ENCODE results near the gene R3HDM2. TPM values are rescaled to one million over a fixed set of nuclear protein-coding genes. Genes with fewer than 3 reads are reported as not detected.
A peak's percentile ranks its signal among the peaks of the same experiment; 100 is the strongest.

Gene R3HDM2
- total RNA-seq, 2 experiments from 2014 or later: 25.8 to 47.2 TPM

- Histone ChIP-seq H3K79me2 (ENCODE audit: insufficient read depth, low read depth, low read length) (no peaks in the 10 kb centered on the region), H3K4me2 (ENCODE audit: low read length) (peak overlapping the region; percentile 63), H3K4me3 (ENCODE audit: low read depth, low read length, poor library complexity, severe bottlenecking) (peak overlapping the region; percentile 30), H3K9me3 (ENCODE audit: low read length) (no peaks in the 10 kb centered on the region), H3K27ac (ENCODE audit: low read depth, low read length, poor library complexity, severe bottlenecking) (peak overlapping the region; percentile 37), H2AFZ (ENCODE audit: low read length) (peak overlapping the region; percentile 38; the same call in 1 of the 2 replicates), H3K4me1 (ENCODE audit: insufficient read depth, low read length, poor library complexity, severe bottlenecking) (peaks cover 16% of the 10 kb centered on the region), H3K36me3 (ENCODE audit: insufficient read depth, low read length) (peaks cover 39% of the 10 kb centered on the region), H3K9me2 (ENCODE audit: insufficient read depth, low read length) (no peaks in the 10 kb centered on the region), H4K20me1 (ENCODE audit: insufficient read depth, low read length) (no peaks in the 10 kb centered on the region)
- intact Hi-C loops (cut with micrococcal nuclease; ENCODE audit: unreplicated experiment): no loop called here
- CTCF ChIA-PET (ENCODE audit: unreplicated experiment): no interaction called here
- BruUV-seq (replicated peaks): no TSS peak
- no peak for TF ChIP-seq EZH2phosphoT487 (IDR thresholded peaks at IDR 0.05; ENCODE audit: borderline replicate concordance, low read depth, low read length)
- TF ChIP-seq CTCF (conservative IDR thresholded peaks at IDR 0.05; ENCODE audit: low read length): no peak
- POLR2A ChIA-PET: interaction anchor here (0.8 kb wide), 1 partner anchor 12 kb away, joined by 6 read pairs; no protein-coding TSS in a partner anchor
- peak; percentile 69 for DNase-seq (ENCODE audit: low spot score)
These were observed 150.4 kb downstream of the R3HDM2 start for GRCh38 chr12:57280211-57281062.

- ChIA-PET POLR2A (interaction anchor here (0.6 kb wide), 1 partner anchor 23 kb away, joined by 3 read pairs; no protein-coding TSS in a partner anchor), CTCF (ENCODE audit: unreplicated experiment) (no interaction called here)
- peaks cover 16% of the 10 kb centered on the region for H3K4me1 ChIP-seq (ENCODE audit: insufficient read depth, low read length, poor library complexity, severe bottlenecking)
- H2AFZ ChIP-seq (ENCODE audit: low read length): no peak overlapping the region
- no peak overlapping the region for H3K4me3 ChIP-seq (ENCODE audit: low read depth, low read length, poor library complexity, severe bottlenecking)
- H3K36me3 ChIP-seq (ENCODE audit: insufficient read depth, low read length): peaks cover 41% of the 10 kb centered on the region
- no peaks in the 10 kb centered on the region for H3K9me2 ChIP-seq (ENCODE audit: insufficient read depth, low read length)
- H4K20me1 ChIP-seq (ENCODE audit: insufficient read depth, low read length): no peaks in the 10 kb centered on the region
- no peak overlapping the region for H3K27ac ChIP-seq (ENCODE audit: low read depth, low read length, poor library complexity, severe bottlenecking)
- intact Hi-C loops (cut with micrococcal nuclease; ENCODE audit: unreplicated experiment): no loop called here
- no TSS peak for BruUV-seq (replicated peaks)
- no peak for DNase-seq (ENCODE audit: low spot score)
- no peak for TF ChIP-seq CTCF (conservative IDR thresholded peaks at IDR 0.05; ENCODE audit: low read length)
- no peak for TF ChIP-seq EZH2phosphoT487 (IDR thresholded peaks at IDR 0.05; ENCODE audit: borderline replicate concordance, low read depth, low read length)
- H3K9me3 ChIP-seq (ENCODE audit: low read length): no peaks in the 10 kb centered on the region
- H3K4me2 ChIP-seq (ENCODE audit: low read length): no peak overlapping the region
- no peaks in the 10 kb centered on the region for H3K79me2 ChIP-seq (ENCODE audit: insufficient read depth, low read depth, low read length)
These were observed 152.1 kb downstream of the R3HDM2 start for GRCh38 chr12:57278465-57279381.
